ENCODE measurements around the gene GPR141.

GRCh38 chr7:37740398-37740797 lies 56.8 kb downstream of the GPR141 start:
- TF ChIP-seq CTCF (IDR thresholded peaks at IDR 0.05) (no peak), POLR2A (IDR thresholded peaks at IDR 0.05) (no peak)

Data from suprapubic skin (tissue), 3 donors.